HG03175 (cell line): Measurements from ENCODE around the gene SDK2.

Source experiments
- ATAC-seq: cut with Tn5 transposase; IDR thresholded peaks from one replicate; pipeline ENCODE4 v1.9.1; 2021; ENCODE audit warnings: mild to moderate bottlenecking, moderate library complexity; ENCODE audit not compliant: unreplicated experiment

Gene SDK2

DNA sequence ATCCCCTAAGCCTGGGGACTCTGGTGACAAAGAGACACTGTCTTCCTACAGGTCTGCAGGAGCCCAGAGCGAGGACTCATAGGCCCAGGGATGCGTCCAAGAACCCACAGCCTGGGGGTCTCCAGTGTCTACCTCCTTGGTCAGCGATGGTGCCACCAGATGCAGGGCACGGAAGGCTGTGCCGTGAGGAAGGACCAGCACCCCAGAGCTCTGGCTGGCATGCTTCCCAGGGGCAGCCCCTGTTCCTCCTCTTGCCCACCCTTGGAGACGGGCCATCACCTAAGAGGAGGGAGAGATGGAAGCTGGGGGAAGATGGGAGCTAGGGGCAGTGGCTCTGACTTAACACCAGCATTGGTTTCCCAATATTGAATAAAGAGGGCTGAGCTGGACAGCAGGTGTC is 125.2 kb downstream of the SDK2 start:
- no peak for ATAC-seq

DNA sequence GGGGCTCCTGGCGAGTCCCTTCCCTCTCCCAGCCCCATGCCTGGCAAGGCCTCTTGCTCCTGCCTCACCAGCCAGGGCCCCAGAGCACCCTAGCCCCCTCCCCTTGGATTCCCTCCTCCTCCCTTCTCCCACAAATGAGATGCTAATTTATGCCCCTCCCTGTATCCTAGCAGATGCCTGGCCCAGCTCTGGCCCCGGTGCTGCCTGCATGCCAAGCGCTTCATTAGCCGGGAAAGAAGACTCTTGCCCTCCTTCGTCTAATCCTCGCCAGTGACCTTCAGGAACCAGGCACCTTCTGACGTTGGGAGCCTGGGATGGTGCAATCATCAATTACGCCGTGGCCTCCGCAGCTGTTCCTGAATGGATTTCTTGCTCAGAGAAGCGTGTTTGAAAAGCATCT is 127.8 kb downstream of the SDK2 start:
- no peak for ATAC-seq

DNA sequence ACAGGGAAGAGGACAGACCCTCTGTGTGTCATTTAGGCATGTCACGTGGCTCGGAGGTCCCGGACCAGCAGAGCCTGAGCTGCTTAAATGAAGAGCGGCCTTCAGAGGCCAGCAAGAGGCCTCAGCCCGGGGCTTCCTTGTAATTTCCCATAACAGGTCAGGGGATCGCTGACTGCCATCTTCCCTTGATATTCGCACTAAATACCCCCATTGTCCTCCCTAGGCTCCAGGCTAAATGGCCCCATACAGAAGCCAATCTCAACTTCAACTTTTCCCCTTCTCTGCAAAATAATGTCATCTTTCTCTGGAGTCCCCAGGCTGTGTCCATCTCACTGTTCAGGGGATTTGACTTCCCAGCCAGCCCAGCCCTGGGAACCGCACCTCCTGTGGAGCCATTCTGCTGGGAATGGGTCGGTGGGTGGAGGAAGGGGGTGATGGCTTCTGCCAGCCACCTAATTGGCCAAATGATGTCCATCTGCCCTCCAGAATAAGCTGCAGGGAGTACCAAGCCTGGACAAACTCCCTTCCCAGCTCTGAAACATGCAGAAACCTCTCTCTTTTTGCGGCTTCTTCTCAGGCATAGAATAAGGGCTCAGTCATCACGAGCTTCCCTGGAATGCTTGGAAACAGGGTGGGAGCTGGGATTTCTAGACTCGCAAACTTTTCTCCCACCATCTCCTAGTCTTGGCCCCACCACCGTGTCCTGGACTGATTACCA is 129.9 kb downstream of the SDK2 start:
- no peak for ATAC-seq

DNA sequence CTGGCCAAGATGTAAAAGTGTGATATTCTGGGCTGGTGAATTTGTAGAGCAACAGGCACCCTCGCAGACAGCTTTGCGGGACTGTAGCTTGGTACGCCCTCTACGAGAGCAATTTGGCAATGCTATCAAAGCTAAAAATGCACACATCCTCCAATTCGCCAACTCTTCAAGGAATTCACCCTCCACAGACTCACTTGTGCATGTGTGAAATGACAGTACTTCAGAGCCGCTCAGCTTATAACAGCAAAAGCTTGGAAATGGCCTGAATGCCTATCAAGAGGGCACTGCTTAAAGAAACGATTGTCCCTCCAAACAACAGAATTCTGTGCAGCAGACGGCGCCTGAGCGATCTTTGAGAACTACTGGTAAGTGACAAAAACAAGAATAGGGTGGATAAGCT is 130.8 kb downstream of the SDK2 start:
- no peak for ATAC-seq

DNA sequence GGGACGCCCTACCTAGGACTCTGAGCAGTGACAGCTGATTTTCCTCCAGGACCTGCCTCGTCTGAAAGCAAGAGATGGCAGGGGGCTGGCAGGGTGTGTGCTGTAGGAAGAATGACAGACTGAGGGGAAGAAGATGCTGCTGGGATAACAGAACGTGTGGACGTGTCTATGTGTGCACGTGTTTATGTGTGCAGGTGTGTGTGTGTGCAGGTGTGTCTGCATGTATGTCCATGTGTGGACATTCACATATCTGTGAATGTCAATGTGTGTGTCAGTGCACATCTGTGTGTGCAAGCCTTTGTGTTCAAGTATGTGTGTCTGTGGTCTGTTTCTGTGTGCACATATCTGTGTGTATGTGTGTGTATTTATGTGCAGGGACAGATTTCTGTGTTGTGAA is 132.5 kb downstream of the SDK2 start:
- no peak for ATAC-seq

DNA sequence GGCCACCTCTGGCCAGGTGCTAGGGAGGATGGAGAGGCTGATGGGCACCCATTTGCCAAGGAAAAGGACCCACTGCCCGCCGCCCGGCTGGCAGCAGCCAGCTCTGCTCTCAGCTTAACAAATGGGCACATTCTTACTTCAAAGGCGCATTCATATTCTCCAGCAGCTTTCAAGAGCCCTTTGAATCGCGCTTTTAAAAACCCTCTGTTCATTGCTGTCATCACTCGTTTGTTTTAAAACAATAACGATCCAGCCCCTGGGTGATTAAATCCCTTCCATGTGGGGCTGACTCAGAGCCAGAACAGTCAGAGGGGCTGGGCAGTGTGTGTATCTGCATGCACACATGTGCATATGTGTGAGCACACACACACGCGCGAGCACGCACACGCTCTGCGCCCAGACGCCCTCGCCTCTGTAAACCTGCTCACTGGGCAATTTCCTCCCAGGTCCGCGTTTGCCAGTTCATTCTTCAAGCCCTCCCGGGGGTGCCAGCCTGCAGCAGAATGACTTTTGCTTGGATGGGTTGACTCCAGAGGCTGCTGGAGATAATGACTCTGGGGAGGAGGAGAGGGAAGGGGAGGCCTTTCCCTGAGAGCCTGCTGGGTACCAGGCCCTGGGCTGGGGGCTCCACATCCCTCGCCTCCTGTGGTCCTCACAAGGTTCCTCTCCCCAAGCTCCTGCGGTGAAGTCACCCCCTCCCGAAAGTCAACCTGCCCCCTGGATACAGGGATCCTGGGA is 133.1 kb downstream of the SDK2 start:
- ATAC-seq = no peak

DNA sequence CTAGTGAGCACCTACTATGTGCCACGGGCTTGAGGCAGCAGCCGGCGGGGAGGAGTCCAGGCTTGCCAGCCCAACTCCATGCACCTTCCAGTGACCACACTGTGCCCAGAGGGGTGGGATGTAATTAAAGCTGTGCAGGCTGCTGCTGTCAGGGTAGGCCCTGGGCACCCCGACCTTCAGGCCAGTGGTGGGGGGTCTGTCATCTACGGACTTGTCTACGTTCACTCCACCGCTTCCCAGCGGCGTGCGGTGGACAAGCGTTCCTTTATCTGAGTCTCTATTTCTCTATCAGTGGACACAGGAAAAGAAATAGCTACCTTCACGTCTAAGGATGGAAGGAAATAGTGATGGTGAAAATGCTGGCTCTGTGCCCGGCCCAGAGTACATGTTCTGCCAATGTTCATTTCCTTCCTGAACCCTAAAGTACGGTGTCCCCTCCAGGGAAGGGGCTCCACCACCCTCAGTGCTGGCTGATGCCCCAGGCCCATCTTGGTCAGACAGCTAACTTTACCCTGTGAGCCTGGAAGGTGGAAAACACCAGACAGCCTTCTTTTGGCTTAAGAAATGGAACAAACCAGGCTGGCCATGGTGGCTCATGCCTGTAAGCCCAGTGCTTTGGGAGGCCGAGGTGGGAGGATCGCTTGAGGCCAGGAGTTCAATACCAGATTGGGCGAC is 135.2 kb downstream of the SDK2 start:
- no peak for ATAC-seq

DNA sequence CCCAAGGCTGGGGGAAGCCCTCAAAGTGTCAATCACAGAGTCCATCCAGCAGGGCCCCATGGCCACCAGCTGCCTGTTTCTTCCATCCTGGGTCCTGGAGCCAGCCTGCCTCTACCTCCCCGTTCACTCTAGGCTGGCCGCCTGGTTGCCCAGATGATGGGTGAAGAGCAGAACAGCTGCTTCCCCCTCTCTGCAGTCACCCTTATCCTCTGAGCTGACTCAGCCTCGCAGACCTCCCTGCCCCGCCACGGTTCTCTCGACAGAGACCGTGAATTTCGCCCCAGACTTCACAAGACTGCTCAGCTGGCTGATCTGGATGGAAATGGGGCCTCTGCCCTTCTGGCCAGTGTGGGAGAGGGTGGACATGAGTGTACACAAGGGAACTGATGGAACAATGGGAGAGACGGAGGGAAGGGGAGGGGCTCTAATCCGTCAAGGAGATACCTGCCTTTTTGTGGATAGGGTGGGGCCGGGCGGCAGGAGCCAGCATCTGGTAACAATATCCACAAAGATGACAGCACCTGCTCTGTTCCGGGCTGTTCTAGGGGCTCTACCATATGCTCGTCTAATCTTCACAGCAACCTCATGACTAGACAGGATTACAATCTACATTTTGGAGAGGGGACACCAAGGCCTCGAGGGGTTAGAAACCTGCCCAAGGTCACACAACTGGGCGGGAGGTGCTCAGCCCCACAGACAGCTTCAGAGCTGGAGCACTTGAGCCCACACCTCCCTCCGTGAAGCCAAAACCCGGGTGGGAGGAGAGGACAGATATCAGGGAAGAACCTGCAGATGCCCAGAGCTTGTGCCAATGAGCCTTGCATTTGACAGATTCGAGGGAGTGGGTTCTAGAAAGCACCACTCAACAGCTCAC is 136.0 kb downstream of the SDK2 start:
- ATAC-seq = no peak

DNA sequence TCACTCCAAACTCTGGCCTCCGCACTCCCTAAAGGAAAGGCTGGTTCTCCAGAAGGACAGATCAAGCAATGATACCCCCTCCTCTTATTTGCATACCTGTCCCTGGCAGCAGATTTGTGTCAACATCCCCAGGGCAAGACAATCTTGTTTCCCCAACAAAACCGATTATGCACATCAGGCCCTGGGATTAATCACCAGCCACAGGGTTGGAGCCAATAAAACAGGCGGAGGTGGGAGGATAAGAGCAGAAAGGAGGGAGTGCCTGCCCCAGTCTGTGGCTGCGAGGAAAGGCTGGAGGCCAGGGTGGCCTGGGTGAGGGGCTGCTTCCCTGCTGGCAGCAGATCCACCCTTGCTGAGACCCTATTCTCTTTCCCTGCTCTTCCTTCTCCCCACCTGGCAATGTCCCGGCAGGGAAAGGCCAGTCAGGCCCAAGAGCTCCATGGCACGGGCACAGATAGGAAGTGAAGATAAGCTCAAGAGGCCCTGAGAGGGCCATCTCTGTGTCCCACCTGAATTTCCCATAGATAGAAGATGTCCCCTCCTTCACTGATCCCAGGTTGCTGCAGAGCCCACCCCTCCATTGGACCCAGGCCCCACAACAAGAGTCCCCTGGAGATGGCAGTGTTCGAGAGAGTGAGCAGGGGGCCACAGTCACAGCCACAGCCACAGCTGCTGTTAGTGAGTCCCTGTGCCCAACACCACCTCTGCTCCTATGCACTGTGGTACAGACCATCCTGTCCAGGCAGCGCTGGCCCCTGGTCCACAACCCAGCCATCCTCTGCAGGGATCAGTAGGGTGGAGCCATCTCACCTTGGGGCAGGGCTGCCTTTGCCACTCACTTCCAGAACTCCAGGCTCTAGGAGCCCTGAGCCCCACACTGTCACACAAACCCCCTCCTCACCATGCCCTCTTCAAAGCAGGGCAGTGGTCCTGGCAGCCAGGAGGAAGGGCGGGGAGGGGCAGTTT is 137.5 kb downstream of the SDK2 start:
- ATAC-seq = no peak

DNA sequence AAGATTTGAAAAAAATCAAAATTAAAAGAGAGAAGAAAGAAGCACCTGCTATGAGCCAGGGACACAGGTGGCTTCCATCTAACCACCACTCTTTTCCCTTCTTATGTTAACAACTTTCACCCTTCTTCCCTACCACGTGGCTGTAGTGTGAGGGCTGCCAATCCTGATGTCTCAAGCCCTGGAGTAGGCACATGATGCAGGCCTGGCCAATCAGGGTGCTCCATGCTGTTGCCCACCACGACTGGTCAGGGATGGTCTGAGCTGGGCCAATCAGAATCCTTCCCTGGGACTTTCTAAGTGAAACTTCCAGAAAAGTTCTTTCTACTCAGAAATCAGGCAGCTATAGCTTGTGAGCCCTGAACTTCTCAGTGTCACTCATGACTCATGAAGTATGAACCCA is 140.7 kb downstream of the SDK2 start:
- ATAC-seq = no peak

DNA sequence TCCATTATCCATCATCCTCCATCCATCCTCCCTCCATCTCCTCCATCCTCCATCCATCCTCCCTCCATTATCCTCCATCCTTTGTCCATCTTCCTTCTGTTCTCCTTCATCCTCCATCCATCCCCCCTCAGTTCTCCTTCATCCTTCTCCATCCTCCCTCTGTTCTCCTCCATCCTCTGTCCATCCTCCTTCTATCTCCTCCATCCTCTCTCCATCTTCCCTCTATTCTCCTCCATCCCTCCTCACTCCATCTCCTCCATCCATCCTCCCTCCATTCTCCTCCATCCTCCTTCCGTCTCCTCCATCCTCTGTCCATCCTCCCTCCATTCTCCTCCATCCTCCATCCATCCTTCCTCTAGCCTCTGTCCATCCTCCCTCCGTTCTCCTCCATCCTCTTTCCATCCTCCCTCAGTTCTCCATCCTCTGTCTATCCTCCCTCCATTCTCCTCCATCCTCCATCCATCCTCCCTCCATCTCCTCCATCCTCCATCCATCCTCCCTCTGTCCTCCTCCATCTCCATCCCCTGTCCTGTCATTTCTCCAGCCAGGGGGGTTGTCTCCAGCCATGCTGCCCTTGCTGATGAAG is 143.7 kb downstream of the SDK2 start:
- ATAC-seq = no peak

DNA sequence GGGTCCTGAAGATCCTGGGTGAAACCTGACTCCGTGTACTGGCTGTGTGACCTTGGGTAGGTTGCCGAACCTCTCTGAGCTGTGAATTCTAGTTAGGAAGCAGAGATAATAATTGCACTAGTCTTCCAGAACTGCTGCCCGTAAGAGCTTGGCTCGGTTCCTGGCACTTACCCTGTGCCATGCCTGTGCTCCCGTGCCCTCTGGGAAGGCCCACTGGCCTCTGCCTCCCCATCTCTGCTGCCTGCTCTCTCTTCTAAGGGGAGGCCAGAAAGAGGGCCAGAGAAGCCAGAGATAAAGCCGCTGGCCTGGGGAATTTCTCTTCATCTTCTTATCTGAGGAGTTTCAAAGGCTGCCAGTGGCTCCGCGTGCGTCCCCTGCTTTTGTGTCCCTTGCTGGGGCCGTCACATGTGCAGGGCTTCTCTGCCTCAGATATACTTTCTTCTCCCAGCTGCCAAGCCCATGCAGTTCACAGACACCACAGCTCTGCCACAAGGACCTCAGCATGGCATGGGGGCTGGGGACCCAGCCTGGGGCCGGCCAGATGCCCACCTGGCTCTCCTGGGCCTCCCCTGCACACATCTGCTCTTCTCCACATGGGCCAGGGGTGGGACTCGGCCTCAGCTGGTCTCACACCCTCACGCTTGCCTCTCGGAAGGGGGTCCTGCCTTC is 145.2 kb downstream of the SDK2 start:
- no peak for ATAC-seq

DNA sequence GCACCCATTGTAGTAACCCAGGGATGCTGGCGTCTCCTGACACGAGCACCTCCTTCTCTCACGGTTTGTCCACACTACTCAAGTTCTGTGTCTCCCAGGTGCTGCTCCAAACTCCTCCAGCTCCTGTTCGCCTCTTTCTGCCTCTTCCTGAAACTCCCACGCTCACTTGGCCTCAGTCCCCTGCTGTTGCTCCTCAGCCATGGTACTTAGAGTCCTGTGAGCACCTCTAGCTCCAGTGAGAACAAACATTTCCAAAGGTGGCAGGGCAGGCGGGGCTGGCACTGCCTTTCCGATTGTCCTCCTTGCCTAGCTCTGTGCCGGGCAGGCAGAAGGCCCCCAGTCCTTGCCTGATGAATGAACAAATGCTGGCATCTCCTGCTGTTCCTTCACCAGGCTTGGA is 146.1 kb downstream of the SDK2 start:
- ATAC-seq = no peak

DNA sequence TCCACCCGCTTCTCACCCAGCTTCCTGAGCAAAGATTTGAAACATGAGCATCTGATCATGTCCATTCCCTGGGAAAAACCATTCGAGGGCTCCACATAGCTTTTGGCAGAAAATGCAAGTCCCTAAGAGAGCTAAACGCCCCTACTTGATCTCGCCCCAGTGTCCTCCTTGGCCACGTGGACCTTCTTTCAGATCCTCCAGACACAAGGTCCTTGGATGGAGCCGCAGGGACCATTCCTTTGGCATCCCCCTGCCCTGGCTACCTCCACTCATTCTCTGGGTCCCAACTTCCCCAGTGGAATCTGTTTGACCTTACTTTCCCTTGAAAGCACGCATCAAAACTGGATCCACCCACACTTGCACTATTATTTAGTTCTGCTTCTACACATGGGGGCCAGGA is 146.5 kb downstream of the SDK2 start:
- ATAC-seq = no peak

DNA sequence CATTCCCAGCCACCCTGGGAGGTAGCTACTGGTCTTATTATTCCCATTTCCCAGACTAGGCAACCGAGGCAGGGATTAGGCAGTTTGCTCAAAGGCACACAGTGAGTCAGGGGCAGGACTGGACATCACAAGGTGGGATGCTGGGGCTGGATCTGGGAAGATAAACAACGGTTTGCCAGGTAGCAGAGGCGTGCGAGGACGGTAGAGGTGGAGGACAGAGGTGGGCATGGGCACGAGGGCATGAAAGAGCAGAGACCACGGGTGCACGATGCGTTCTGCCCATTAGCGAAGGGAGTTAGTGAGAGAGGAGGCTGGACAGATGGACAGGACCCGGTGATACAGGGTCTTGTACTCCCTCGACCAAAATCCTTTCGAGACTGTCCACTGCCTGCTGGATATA is 148.0 kb downstream of the SDK2 start:
- no peak for ATAC-seq

DNA sequence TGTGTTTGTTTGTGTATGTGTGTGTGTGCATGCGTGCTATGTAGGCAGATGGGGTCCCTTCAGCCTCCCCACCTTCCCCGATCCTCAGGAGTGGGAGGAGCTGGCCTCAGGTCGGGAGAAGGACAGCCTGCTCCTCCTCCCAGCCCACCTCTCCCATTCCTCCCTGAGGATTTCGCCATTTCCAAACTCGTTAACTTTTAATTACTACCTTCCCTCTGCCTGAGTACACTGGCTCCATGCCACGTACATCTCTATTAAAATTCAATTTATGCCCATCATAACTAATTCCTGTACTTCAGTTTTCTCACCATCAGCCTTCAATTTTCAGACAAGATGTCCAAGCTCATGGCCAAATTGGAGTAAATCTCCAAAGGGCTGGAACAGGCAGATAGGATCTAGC is 148.6 kb downstream of the SDK2 start:
- no peak for ATAC-seq

DNA sequence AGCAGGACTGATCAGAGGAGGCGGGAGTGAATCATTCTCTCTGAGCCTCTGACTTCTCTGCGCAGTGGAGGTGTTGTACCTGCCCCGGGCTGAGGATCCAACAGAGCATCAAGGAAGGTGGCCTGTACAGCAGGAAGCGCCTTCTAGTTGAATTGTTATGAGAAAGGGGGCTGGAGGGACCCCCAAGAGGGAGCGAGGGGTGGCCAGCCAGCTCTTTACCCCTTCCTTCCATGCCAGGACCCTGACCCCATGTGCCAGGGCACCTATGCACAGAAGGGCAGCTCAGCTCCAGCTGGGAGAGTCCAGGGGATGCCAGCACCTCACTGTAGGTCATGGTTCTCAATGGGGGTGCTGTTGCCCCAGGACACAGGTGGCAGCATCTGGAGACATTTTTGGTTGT is 149.3 kb downstream of the SDK2 start:
- ATAC-seq = no peak

DNA sequence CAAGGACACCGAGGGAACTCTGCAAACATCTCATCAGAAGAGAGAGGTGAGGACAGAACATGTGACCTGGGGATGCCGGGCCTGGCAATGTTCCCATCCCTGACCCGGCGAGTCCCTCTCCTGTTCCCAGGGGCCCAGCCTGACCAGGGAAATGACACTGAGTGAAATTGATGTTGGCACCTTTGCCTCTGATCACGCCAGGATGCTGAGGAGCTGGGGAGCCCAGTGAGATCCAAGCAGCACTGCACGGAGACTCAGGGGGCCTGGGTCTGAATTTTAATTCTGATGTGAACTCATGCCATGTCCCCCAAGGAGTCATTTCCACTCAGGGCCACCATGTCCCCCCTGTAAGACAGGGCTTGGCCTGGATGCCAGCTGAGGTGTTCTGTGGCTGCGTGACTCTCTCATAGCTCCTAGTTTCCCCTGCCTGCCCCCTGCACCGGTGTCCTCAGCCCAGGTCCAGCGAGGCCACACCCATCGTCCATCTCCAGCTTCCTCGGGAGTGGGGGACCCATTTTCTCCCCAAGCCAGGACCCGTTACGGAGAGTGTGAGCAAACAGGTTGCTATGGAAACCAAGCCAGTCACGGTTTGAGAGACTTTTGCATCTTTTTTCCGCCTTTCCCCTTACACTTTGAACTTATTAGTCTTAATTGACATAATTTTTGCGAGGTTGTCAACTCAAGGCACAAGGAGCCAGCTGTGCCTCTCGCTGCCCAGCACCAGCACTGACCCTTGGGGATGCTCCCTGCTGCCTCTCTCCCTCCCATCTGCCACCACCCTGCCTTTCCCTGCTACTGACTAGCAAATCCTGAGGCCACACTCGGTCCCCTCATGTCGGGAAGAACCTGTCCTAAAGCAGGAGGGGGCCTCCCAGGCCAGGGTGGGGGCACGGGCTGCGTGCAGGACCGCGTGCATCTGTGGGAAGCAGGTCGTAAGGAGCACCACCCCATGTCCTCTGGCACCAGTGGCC is 150.0 kb downstream of the SDK2 start:
- no peak for ATAC-seq
